Neural cell (in vitro differentiated cells): ENCODE results near the gene PDIA2.

Source experiments
- CTCF ChIP-seq: fragments of 450-650 bp; IDR thresholded peaks from 2 replicates; pipeline ENCODE4 v1.5.1; 2014; ENCODE audit warnings: antibody characterized with exemption, mild to moderate bottlenecking, moderate library complexity; ENCODE audit not compliant: poor library complexity, severe bottlenecking
- EP300 ChIP-seq: fragments of 450-650 bp; conservative IDR thresholded peaks from 2 replicates; pipeline ENCODE4 v1.6.1; 2014; ENCODE audit warnings: antibody characterized with exemption, mild to moderate bottlenecking, moderate library complexity; ENCODE audit not compliant: poor library complexity, severe bottlenecking
- EZH2 ChIP-seq: fragments of 200-600, 300-800 bp; shearing (Covaris generic), sonication (generic); IDR thresholded peaks from 2 replicates; pipeline ENCODE4 v1.6.1; 2014; ENCODE audit warnings: antibody characterized with exemption, low read length, borderline replicate concordance, mild to moderate bottlenecking; ENCODE audit not compliant: insufficient read depth, poor library complexity, severe bottlenecking
- MXI1 ChIP-seq: fragments of 450-650 bp; conservative IDR thresholded peaks from 2 replicates; pipeline ENCODE4 v1.6.1; 2014; ENCODE audit warnings: antibody characterized with exemption, mild to moderate bottlenecking; ENCODE audit not compliant: poor library complexity, severe bottlenecking
- POLR2AphosphoS5 ChIP-seq: IDR thresholded peaks from 2 replicates; pipeline ENCODE4 v1.6.1; 2012
- RAD21 ChIP-seq: fragments of 450-650 bp; conservative IDR thresholded peaks from 2 replicates; pipeline ENCODE4 v1.6.1; 2014; ENCODE audit warnings: antibody characterized with exemption, mild to moderate bottlenecking, moderate library complexity
- TAF1 ChIP-seq: IDR thresholded peaks from 2 replicates; pipeline ENCODE4 v1.6.1; 2012; ENCODE audit warnings: low read depth

- TF ChIP-seq MXI1, result no peak
- TF ChIP-seq CTCF, result no peak
- no peak for TF ChIP-seq EZH2
- TF ChIP-seq EP300, result no peak
- no peak for TF ChIP-seq RAD21
- TF ChIP-seq POLR2AphosphoS5, result no peak
- no peak for TF ChIP-seq TAF1
Observed at GRCh38 chr16:290681-291405, 7.9 kb downstream of the PDIA2 start.
